HEK293 (cell line): ENCODE measurements around the gene CHD5.
A peak's percentile ranks its signal among the peaks of the same experiment; 100 is the strongest.

Experiments
- CTCF ChIA-PET: fragments of 350-600 bp; formaldehyde crosslinking; extraction: SDS; loops from one replicate; lab custom pipeline; 2021; ENCODE audit warnings: antibody characterized with exemption; lab: Yijun Ruan, JAX
- POLR2A ChIA-PET: fragments of 300-600 bp; formaldehyde crosslinking; extraction: SDS; loops from one replicate; lab custom pipeline; 2020; ENCODE audit warnings: antibody characterized with exemption, inconsistent platforms; lab: Yijun Ruan, JAX
- H3K27ac ChIP-seq: fragments of 200-500 bp; sonication (Bioruptor generic); 2 replicates; pipeline ENCODE4 v1.5.1; 2014; ENCODE audit warnings: low read depth, low read length, control low read depth, inconsistent platforms; ENCODE audit errors: extremely low read depth
- H3K36me3 ChIP-seq, 2 experiments: fragments of 200-500 bp in 1 of 2; sonication (Bioruptor generic) in 1 of 2; 1 replicate in 1 of 2; 2 replicates in 1 of 2; pipeline ENCODE4 v1.5.1; 2014 to 2017; ENCODE audit warnings: inconsistent platforms in 2 of 2, low read length in 2 of 2; ENCODE audit not compliant: control insufficient read depth in 2 of 2, insufficient read depth in 1 of 2
- H3K4me1 ChIP-seq: fragments of 200-500 bp; sonication (Bioruptor generic); 2 replicates; pipeline ENCODE4 v1.5.1; 2014; ENCODE audit warnings: mild to moderate bottlenecking, low read length, inconsistent platforms; ENCODE audit not compliant: control insufficient read depth, insufficient read depth
- H3K4me3 ChIP-seq: 2 replicates; pipeline ENCODE4 v1.5.1; 2011; ENCODE audit warnings: low read depth, mild to moderate bottlenecking, control low read depth, low read length, moderate library complexity
- H3K9me3 ChIP-seq: fragments of 200-500 bp; sonication (Bioruptor generic); 2 replicates; pipeline ENCODE4 v1.5.1; 2014; ENCODE audit warnings: low read depth, low read length, inconsistent platforms; ENCODE audit not compliant: control insufficient read depth, insufficient read depth
- GLI2 ChIP-seq: fragments of 450-650 bp; formaldehyde crosslinking; IDR thresholded peaks from 2 replicates; pipeline ENCODE4; 2017; ENCODE audit warnings: missing biosample characterization, missing genetic modification characterization, low read depth, borderline replicate concordance
- ZBTB48 ChIP-seq: fragments of 450-650 bp; formaldehyde crosslinking; IDR thresholded peaks from 2 replicates; pipeline ENCODE4 v1.5.1; 2016; ENCODE audit warnings: missing biosample characterization, missing genetic modification characterization
- ZFP3 ChIP-seq: fragments of 450-650 bp; formaldehyde crosslinking; IDR thresholded peaks from 2 replicates; pipeline ENCODE4 v1.5.1; 2016; ENCODE audit warnings: low read depth, missing biosample characterization, missing genetic modification characterization
- ZIC2 ChIP-seq: fragments of 450-650 bp; formaldehyde crosslinking; IDR thresholded peaks from 2 replicates; pipeline ENCODE4 v1.5.1; 2016; ENCODE audit warnings: missing biosample characterization, missing genetic modification characterization
- ZNF112 ChIP-seq: fragments of 450-650 bp; formaldehyde crosslinking; IDR thresholded peaks from 2 replicates; pipeline ENCODE4 v1.5.0; 2017; ENCODE audit warnings: missing biosample characterization, missing genetic modification characterization
- ZNF202 ChIP-seq: fragments of 450-650 bp; formaldehyde crosslinking; IDR thresholded peaks from 2 replicates; pipeline ENCODE4 v1.5.1; 2016; ENCODE audit warnings: missing biosample characterization, missing genetic modification characterization, borderline replicate concordance
- ZNF23 ChIP-seq: fragments of 450-650 bp; formaldehyde crosslinking; IDR thresholded peaks from 2 replicates; pipeline ENCODE4 v1.5.1; 2016; ENCODE audit warnings: missing biosample characterization, missing genetic modification characterization, borderline replicate concordance
- ZNF248 ChIP-seq: fragments of 450-650 bp; formaldehyde crosslinking; IDR thresholded peaks from 2 replicates; pipeline ENCODE4 v1.5.1; 2017; ENCODE audit warnings: missing biosample characterization, missing genetic modification characterization
- ZNF366 ChIP-seq: fragments of 450-650 bp; formaldehyde crosslinking; conservative IDR thresholded peaks from 2 replicates; pipeline ENCODE4 v1.5.1; 2016; ENCODE audit warnings: missing biosample characterization, missing genetic modification characterization
- ZNF664 ChIP-seq: fragments of 450-650 bp; formaldehyde crosslinking; IDR thresholded peaks from 2 replicates; pipeline ENCODE4 v1.5.1; 2016; ENCODE audit warnings: missing biosample characterization, missing genetic modification characterization
- ZSCAN23 ChIP-seq: fragments of 450-650 bp; formaldehyde crosslinking; IDR thresholded peaks from 2 replicates; pipeline ENCODE4 v1.5.1; 2016; ENCODE audit warnings: missing biosample characterization, missing genetic modification characterization
- TF ChIP-seq, protein P1 (sequence below): fragments of 450-650 bp; formaldehyde crosslinking; IDR thresholded peaks from 2 replicates; pipeline ENCODE4 v1.5.1; 2016; ENCODE audit warnings: missing biosample characterization, missing genetic modification characterization
- TF ChIP-seq, protein P2 (sequence below): fragments of 450-650 bp; formaldehyde crosslinking; IDR thresholded peaks from 2 replicates; pipeline ENCODE4 v1.5.1; 2017; ENCODE audit warnings: missing biosample characterization, mild to moderate bottlenecking, missing genetic modification characterization, moderate library complexity
- TF ChIP-seq, protein P3 (sequence below): fragments of 450-650 bp; formaldehyde crosslinking; optimal IDR thresholded peaks from 2 replicates; pipeline ENCODE3; 2016; ENCODE audit warnings: missing biosample characterization, mild to moderate bottlenecking, missing genetic modification characterization
- TF ChIP-seq, protein P4 (sequence below): fragments of 450-650 bp; formaldehyde crosslinking; IDR thresholded peaks from 2 replicates; pipeline ENCODE4 v1.5.0; 2017; ENCODE audit warnings: missing biosample characterization, missing genetic modification characterization, borderline replicate concordance

The CHD5 gene

DNA sequence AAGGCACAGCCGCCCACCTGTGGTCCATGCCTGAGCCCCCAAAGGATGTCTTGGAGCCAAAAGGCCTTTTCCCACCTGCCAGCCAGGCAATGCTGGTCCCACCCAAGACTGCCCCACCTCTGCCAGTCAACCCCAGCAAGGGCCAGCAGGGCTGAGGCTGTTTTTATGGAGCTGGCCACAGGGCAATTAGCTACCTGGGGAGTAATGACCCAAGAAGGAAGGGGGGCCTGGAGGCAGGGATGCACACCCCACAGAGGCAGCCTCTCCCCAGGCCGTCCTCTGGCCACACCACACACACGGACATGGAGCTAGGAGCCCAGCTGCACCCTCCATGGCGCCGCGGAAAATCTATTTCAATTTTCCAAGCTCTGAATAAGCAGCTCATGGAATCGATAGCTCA is 27.2 kb downstream of the CHD5 start:
- Histone ChIP-seq H3K9me3 (no peaks in the 10 kb centered on the region), H3K27ac (no peak overlapping the region), H3K4me3 (no peak overlapping the region), H3K36me3 (no peaks in the 10 kb centered on the region), H3K4me1 (peaks cover 6% of the 10 kb centered on the region; the same call in 1 of the 2 replicates)
- TF ChIP-seq, protein P1, sequence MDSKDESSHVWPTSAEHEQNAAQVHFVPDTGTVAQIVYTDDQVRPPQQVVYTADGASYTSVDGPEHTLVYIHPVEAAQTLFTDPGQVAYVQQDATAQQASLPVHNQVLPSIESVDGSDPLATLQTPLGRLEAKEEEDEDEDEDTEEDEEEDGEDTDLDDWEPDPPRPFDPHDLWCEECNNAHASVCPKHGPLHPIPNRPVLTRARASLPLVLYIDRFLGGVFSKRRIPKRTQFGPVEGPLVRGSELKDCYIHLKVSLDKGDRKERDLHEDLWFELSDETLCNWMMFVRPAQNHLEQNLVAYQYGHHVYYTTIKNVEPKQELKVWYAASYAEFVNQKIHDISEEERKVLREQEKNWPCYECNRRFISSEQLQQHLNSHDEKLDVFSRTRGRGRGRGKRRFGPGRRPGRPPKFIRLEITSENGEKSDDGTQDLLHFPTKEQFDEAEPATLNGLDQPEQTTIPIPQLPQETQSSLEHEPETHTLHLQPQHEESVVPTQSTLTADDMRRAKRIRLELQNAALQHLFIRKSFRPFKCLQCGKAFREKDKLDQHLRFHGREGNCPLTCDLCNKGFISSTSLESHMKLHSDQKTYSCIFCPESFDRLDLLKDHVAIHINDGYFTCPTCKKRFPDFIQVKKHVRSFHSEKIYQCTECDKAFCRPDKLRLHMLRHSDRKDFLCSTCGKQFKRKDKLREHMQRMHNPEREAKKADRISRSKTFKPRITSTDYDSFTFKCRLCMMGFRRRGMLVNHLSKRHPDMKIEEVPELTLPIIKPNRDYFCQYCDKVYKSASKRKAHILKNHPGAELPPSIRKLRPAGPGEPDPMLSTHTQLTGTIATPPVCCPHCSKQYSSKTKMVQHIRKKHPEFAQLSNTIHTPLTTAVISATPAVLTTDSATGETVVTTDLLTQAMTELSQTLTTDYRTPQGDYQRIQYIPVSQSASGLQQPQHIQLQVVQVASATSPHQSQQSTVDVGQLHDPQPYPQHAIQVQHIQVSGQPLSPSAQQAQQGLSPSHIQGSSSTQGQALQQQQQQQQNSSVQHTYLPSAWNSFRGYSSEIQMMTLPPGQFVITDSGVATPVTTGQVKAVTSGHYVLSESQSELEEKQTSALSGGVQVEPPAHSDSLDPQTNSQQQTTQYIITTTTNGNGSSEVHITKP, result no peak
- TF ChIP-seq, protein P2, sequence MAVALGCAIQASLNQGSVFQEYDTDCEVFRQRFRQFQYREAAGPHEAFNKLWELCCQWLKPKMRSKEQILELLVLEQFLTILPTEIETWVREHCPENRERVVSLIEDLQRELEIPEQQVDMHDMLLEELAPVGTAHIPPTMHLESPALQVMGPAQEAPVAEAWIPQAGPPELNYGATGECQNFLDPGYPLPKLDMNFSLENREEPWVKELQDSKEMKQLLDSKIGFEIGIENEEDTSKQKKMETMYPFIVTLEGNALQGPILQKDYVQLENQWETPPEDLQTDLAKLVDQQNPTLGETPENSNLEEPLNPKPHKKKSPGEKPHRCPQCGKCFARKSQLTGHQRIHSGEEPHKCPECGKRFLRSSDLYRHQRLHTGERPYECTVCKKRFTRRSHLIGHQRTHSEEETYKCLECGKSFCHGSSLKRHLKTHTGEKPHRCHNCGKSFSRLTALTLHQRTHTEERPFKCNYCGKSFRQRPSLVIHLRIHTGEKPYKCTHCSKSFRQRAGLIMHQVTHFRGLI (tag by site-specific recombination), result no peak
- peak; percentile 92 for TF ChIP-seq ZIC2 (tag by site-specific recombination)
- CTCF ChIA-PET, result interaction anchor here (0.6 kb wide), 1 partner anchor 117 kb away, joined by 3 read pairs; no protein-coding TSS in a partner anchor
- POLR2A ChIA-PET, result no interaction called here

DNA sequence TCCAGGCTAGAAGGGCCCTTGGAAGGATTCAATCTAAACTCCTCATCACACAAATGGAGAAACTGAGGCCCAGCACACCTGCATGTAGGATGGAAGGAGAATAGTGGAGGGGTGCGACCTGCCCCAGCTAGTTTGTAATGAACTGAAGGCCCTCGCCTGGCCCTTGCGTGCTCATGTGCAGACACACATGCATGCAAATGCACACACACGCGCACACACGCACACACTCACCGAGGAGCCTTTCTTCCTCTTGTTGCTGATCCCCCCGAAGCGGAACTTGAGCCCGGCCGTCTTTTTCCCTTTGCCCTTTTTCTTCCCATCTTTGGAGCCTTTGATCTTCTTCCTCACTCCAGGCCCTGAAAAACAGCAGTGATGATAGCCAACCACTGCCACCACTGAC is 27.9 kb downstream of the CHD5 start:
- no peak overlapping the region for H3K4me3 ChIP-seq
- TF ChIP-seq, protein P3, sequence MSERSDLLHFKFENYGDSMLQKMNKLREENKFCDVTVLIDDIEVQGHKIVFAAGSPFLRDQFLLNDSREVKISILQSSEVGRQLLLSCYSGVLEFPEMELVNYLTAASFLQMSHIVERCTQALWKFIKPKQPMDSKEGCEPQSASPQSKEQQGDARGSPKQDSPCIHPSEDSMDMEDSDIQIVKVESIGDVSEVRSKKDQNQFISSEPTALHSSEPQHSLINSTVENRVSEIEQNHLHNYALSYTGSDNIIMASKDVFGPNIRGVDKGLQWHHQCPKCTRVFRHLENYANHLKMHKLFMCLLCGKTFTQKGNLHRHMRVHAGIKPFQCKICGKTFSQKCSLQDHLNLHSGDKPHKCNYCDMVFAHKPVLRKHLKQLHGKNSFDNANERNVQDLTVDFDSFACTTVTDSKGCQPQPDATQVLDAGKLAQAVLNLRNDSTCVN (tag by site-specific recombination), result no peak
- H3K9me3 ChIP-seq, result no peaks in the 10 kb centered on the region
- POLR2A ChIA-PET, result no interaction called here
- CTCF ChIA-PET, result interaction anchor here (0.6 to 0.7 kb wide), 2 partner anchors 116 to 271 kb away, joined by 3 to 5 read pairs; no protein-coding TSS in a partner anchor
- H3K27ac ChIP-seq, result no peak overlapping the region
- no peaks in the 10 kb centered on the region for H3K36me3 ChIP-seq
- H3K4me1 ChIP-seq, result no peaks in the 10 kb centered on the region; the same call in 1 of the 2 replicates

DNA sequence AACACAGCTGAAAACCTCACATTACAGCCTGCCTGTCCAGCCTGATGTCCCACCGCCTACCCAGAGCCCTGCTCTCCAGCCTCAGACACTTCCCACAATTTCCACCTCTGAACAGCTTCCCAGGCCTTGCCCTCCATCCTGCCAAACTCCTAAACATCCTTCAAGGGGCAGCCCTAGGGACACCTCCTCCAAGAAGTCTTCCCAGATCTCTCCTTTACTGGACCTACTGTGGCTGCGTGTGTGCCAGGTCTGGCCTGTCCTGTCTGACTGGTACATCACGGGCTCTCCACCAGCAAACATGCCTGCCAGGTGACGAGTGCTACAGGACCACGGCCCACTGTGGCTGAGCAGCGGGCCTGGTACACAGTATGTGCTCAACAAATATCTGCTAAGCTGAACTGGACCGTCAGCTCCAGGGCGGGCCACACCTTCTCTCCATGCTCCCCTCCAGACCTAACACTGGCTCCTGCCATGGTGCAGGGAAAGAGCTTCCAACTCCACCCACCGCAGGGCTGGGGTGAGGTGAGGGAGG is 28.8 kb downstream of the CHD5 start:
- TF ChIP-seq GLI2 (tag by site-specific recombination), result no peak
- peak; percentile 92 for TF ChIP-seq ZNF664 (tag by site-specific recombination)
- TF ChIP-seq ZFP3 (tag by site-specific recombination), result peak; percentile 59; the same call in 1 of the 2 replicates
- no peaks in the 10 kb centered on the region for H3K9me3 ChIP-seq
- H3K4me1 ChIP-seq, result no peaks in the 10 kb centered on the region; the same call in 1 of the 2 replicates
- no peak overlapping the region for H3K4me3 ChIP-seq
- ChIA-PET CTCF (interaction anchor here (0.7 kb wide), 1 partner anchor 272 kb away, joined by 5 read pairs; no protein-coding TSS in a partner anchor), POLR2A (no interaction called here)
- H3K36me3 ChIP-seq, result no peaks in the 10 kb centered on the region
- H3K27ac ChIP-seq, result no peak overlapping the region

DNA sequence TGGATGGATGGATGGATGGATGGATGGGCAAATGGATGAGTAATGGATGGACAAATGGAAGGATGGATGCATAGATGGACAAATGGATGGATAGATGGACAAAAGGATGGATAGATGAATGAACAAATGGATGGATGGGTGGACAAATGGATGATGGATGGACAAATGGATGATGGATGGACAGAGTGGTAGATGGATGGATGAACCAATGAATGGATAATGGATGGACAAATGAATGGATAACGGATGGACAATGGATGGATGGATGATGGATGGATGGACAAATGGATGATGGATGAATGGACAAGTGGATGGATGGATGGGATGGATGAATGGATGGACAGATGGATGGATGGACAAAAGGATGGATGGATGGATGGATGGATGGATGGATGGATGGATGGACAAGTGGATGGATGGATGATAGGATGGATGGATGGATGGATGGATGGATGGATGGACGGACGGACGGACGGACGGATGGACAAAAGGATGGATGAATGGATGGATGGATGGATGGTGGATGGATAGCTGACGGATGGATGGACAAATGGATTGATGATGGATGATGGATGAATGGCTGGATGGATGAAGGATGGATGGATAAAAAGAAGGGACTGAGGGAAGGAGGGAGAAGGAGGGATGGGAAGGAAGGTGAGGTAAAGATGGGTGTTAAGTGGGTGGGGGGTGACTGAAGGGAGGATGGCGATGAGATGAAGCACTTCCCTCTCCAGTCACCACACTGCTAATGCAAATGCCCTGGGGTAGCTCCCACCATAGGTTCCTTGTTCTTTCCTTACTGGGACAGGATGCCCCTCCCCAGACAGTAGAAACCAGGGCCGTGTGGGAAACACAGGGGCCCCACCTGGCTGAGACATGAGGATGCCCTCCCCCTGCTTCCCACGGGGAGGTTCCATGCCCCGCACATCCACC is 29.8 kb downstream of the CHD5 start:
- POLR2A ChIA-PET, result no interaction called here
- Histone ChIP-seq H3K4me1 (no peaks in the 10 kb centered on the region; the same call in 1 of the 2 replicates), H3K36me3 (no peaks in the 10 kb centered on the region), H3K9me3 (no peaks in the 10 kb centered on the region), H3K27ac (no peak overlapping the region), H3K4me3 (no peak overlapping the region)
- CTCF ChIA-PET, result no interaction called here
- TF ChIP-seq ZNF112 (tag by site-specific recombination) (peak; percentile 34; the same call in 1 of the 2 replicates), ZNF248 (0 out of 2 replicates have a peak, but pooled peaks have one; percentile 11), ZBTB48 (tag by site-specific recombination) (no peak), ZSCAN23 (tag by site-specific recombination) (no peak), ZNF23 (tag by site-specific recombination) (no peak), ZNF366 (peak; percentile 100), ZNF202 (no peak)
- TF ChIP-seq, protein P4, sequence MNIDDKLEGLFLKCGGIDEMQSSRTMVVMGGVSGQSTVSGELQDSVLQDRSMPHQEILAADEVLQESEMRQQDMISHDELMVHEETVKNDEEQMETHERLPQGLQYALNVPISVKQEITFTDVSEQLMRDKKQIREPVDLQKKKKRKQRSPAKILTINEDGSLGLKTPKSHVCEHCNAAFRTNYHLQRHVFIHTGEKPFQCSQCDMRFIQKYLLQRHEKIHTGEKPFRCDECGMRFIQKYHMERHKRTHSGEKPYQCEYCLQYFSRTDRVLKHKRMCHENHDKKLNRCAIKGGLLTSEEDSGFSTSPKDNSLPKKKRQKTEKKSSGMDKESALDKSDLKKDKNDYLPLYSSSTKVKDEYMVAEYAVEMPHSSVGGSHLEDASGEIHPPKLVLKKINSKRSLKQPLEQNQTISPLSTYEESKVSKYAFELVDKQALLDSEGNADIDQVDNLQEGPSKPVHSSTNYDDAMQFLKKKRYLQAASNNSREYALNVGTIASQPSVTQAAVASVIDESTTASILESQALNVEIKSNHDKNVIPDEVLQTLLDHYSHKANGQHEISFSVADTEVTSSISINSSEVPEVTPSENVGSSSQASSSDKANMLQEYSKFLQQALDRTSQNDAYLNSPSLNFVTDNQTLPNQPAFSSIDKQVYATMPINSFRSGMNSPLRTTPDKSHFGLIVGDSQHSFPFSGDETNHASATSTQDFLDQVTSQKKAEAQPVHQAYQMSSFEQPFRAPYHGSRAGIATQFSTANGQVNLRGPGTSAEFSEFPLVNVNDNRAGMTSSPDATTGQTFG, result peak; percentile 43; the same call in 1 of the 2 replicates
